Mesothelial cell of epicardium (in vitro differentiated cells): Measurements from ENCODE around the gene WDR36. TPM values are rescaled to one million over a fixed set of nuclear protein-coding genes. Genes with fewer than 3 reads are reported as not detected.

Experiments used
- DNase-seq, 2 experiments: peaks; one replicate each; pipeline ENCODE4 v3.0.0; 2021; ENCODE audit warnings: low spot score in 2 of 2; ENCODE audit not compliant: unreplicated experiment in 2 of 2
- H3K27ac Mint-ChIP-seq: 2 replicates; pipeline ENCODE4 v1.8.0; 2021; ENCODE audit warnings: mixed read lengths
- H3K27me3 Mint-ChIP-seq: 2 replicates; pipeline ENCODE4 v1.8.0; 2021; ENCODE audit warnings: low read depth, mixed read lengths
- H3K36me3 Mint-ChIP-seq: 2 replicates; pipeline ENCODE4 v1.8.0; 2021; ENCODE audit warnings: mixed read lengths
- H3K4me1 Mint-ChIP-seq: 2 replicates; pipeline ENCODE4 v1.8.0; 2021; ENCODE audit warnings: mixed read lengths
- H3K4me3 Mint-ChIP-seq: 2 replicates; pipeline ENCODE4 v1.8.0; 2021; ENCODE audit warnings: mild to moderate bottlenecking, moderate library complexity, mixed read lengths
- H3K9me3 Mint-ChIP-seq: 2 replicates; pipeline ENCODE4 v1.8.0; 2021; ENCODE audit warnings: mixed read lengths
- total RNA-seq: library from RNA; stranded (reverse); gene quantifications from 3 replicates; pipeline ENCODE4 v1.2.1, GENCODE V29; 2021
- TF ChIP-seq, protein P1 (sequence below): fragments of 200-600 bp; sonication (generic); IDR thresholded peaks from one replicate; pipeline ENCODE4 v1.5.0; 2021; ENCODE audit warnings: antibody characterized with exemption; ENCODE audit not compliant: unreplicated experiment

Gene WDR36
- total RNA-seq, 1 donor from 2014 or later: 37.6 TPM

DNA sequence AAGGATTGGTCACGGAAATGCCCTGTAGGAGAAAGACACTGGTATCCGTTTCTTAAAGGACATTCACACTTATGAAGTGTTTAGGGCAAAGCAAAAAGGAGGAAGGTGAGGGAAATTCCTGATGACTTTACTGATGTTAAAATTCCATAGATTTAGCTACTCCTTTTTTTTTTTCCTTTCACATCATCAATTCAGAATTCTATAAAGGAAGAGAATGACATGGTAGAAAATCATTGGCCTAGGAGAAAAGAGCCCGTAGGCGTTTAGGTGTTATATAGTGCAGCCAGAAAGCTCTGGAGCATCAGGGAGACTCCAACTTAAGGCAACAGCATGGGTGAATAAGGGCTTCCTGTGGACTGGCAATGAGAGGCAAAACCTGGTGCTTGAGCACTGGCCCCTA is 20.7 kb upstream of the WDR36 start, which contains the start of gene TSLP:
TSS of gene TSLP (plus strand) at position 301 of the 400 bp plus-strand sequence. CDS start 178 bp downstream, outside the sequence.
- H3K36me3 Mint-ChIP-seq: no peaks in the 10 kb centered on the region
- H3K4me3 Mint-ChIP-seq: peak within 1 kb of the TSS; percentile 77
- H3K27me3 Mint-ChIP-seq: peaks cover 96% of the 10 kb centered on the region
- no peak for DNase-seq
- no peak within 1 kb of the TSS for H3K27ac Mint-ChIP-seq
- no peaks in the 10 kb centered on the region for H3K9me3 Mint-ChIP-seq
- TF ChIP-seq, protein P1, sequence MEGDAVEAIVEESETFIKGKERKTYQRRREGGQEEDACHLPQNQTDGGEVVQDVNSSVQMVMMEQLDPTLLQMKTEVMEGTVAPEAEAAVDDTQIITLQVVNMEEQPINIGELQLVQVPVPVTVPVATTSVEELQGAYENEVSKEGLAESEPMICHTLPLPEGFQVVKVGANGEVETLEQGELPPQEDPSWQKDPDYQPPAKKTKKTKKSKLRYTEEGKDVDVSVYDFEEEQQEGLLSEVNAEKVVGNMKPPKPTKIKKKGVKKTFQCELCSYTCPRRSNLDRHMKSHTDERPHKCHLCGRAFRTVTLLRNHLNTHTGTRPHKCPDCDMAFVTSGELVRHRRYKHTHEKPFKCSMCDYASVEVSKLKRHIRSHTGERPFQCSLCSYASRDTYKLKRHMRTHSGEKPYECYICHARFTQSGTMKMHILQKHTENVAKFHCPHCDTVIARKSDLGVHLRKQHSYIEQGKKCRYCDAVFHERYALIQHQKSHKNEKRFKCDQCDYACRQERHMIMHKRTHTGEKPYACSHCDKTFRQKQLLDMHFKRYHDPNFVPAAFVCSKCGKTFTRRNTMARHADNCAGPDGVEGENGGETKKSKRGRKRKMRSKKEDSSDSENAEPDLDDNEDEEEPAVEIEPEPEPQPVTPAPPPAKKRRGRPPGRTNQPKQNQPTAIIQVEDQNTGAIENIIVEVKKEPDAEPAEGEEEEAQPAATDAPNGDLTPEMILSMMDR: no peak
- peaks cover 15% of the 10 kb centered on the region for H3K4me1 Mint-ChIP-seq

GRCh38 chr5:111072949-111073682 is 19.0 kb upstream of the WDR36 start:
- no peak overlapping the region for H3K27ac Mint-ChIP-seq
- H3K36me3 Mint-ChIP-seq: no peaks in the 10 kb centered on the region
- H3K9me3 Mint-ChIP-seq: no peaks in the 10 kb centered on the region
- peaks cover 15% of the 10 kb centered on the region for H3K4me1 Mint-ChIP-seq
- H3K4me3 Mint-ChIP-seq: peak overlapping the region; percentile 77
- peak in 1 of 2 experiments; percentile 45 for DNase-seq
- TF ChIP-seq, protein P1: no peak
- H3K27me3 Mint-ChIP-seq: peaks cover 89% of the 10 kb centered on the region

GRCh38 chr5:111074244-111074643 is 17.9 kb upstream of the WDR36 start:
- no peaks in the 10 kb centered on the region for H3K9me3 Mint-ChIP-seq
- no peak overlapping the region for H3K27ac Mint-ChIP-seq
- no peaks in the 10 kb centered on the region for H3K36me3 Mint-ChIP-seq
- peaks cover 84% of the 10 kb centered on the region for H3K27me3 Mint-ChIP-seq
- TF ChIP-seq, protein P1: no peak
- peaks cover 15% of the 10 kb centered on the region for H3K4me1 Mint-ChIP-seq
- no peak for DNase-seq
- H3K4me3 Mint-ChIP-seq: peak overlapping the region; percentile 22

GRCh38 chr5:111075520-111075919 is 16.6 kb upstream of the WDR36 start:
- H3K27ac Mint-ChIP-seq: no peak overlapping the region
- H3K9me3 Mint-ChIP-seq: no peaks in the 10 kb centered on the region
- TF ChIP-seq, protein P1: no peak
- H3K4me1 Mint-ChIP-seq: peaks cover 13% of the 10 kb centered on the region
- no peaks in the 10 kb centered on the region for H3K36me3 Mint-ChIP-seq
- no peak overlapping the region for H3K4me3 Mint-ChIP-seq
- no peak for DNase-seq
- peaks cover 81% of the 10 kb centered on the region for H3K27me3 Mint-ChIP-seq

- peaks cover 81% of the 10 kb centered on the region for H3K27me3 Mint-ChIP-seq
These were observed 16.1 kb upstream of the WDR36 start for GRCh38 chr5:111076091-111076490.

More at GRCh38 chr5:111076091-111076490, 16.1 kb upstream of the WDR36 start:
- no peak overlapping the region for H3K4me3 Mint-ChIP-seq
- no peak overlapping the region for H3K27ac Mint-ChIP-seq
- H3K36me3 Mint-ChIP-seq: no peaks in the 10 kb centered on the region
- TF ChIP-seq, protein P1: no peak
- DNase-seq: no peak
- peaks cover 10% of the 10 kb centered on the region for H3K4me1 Mint-ChIP-seq
- no peaks in the 10 kb centered on the region for H3K9me3 Mint-ChIP-seq
